Activated T-helper 1 cell treated with Interleukin-2 at 50 U/mL for 16 hours (primary cell): ENCODE measurements around the gene RCOR1.
A peak's percentile ranks its signal among the peaks of the same experiment; 100 is the strongest.
"Not testable (repeated sequence)": the region's sequence is repeated elsewhere in the genome, so short reads cannot be mapped to it uniquely, and the experiment has no call there.

ENCODE experiments used
- DNase-seq: peaks from one replicate; pipeline ENCODE4 v3.0.0-alpha.2; 2020; ENCODE audit warnings: low read depth

RCOR1 gene

DNA sequence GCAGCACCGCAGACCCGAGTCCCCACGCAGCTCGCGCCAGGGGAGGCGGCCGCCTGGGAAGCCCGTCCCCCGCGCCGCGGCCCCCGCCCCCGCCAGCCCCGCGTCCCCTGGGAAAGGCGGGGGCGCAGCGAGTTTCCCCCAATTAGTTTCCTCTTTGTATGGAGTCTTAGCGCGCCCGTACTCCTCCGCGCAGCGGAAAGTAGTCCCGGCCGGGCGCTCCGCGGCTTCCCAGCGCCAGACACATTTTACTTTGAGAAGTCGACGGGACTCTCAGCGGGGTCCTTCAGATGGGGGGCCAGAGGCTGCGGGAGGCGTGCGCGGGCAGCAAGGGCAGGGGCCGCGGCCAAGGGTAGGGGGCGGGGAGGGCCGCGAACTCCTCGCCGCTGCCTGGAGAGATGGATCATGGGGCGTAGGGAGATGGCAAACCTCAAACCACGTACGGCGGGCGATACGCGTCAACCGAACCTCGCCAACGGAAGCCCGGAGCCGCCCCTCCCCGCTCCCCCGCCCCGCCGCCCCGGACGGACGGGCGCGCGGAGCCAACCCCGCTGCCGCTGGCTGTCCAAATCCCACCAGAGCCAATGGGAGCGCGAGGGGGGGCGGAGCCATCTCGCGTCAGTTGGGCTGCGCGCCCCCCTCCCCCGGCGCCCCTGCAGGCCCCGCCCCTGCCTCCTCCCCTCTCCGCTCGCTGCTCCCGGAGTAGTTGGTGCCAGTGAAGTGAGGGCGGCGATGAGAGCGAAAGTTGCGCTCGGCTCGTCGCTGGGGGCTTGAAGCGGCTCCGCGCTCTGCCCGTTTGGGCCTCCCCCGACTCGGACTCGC lies at the start of gene RCOR1:
Gene RCOR1, plus strand, starts transcription at position 706 of the 819 bp plus-strand sequence. CDS start 238 bp downstream, outside the sequence.
- peak; percentile 98 for DNase-seq

DNA sequence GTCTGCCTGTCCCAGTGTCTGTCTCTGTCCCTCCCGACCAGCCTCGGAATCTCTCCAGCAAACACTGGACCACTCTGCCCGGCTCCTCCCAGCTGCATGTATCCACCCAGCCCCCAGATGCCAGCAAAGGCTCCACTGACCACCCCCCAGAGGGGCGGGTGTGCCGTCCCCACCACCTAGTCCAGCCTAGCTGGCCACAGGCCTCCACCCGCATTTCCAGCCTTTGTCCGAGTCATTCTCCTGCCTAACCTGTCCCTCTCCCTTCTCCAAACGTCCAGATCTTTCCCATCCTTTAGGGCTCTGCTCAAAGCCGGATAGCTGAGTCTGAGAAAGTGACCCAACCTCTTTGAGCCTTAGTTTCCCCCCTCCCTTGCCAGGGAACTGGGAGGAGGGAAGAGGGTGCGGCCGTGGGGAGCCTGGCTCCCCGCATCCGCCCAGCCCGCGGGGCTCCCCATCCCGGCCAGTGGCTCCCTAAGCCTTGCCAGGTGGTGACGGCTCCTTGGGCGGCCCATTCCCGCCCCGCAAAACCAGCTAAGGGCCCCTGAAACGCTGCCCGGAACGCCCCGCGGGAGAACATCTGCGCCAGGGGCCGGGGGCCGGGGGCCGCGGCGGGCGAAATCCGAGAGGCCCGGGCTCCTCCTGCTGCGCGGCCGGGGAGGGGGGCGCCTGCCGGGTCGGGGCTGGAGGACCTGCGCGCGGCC lies 48.3 kb upstream of the RCOR1 start:
- DNase-seq = no peak

DNA sequence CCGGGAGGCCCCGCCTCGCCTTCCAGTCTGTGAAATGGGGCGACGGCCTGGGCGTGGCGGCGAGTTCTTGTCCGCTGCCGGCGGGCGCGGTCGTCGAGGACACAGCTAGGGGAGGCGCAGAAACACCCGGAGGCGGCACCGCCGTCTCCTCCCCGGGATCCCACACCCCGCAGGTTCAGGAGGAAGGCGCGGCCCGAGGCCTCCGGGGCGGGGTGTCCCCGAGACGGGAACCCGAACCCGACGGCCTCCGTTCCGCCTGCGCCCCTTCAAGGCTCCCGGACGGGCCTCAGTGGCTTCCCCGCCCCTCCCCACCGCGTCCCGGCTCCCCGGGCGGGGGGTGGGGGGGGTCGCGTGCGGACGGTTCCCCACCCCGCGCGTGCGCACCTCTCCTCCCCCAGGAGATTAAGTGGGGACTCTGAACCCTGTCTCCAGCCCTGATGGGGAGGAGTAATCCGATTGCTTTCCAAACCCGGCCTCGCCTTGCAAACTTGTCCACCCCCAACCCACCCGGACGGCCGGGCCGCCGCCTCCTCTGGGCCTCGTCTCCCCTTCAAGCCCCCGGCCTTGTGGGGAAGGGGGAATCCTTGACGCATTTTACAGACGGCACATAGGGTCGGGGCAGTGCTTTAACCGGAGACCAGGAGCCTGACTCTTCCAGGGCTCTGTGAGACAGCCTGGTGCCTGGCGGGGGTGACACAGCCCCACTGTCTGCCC lies 47.5 kb upstream of the RCOR1 start:
- DNase-seq = no peak

DNA sequence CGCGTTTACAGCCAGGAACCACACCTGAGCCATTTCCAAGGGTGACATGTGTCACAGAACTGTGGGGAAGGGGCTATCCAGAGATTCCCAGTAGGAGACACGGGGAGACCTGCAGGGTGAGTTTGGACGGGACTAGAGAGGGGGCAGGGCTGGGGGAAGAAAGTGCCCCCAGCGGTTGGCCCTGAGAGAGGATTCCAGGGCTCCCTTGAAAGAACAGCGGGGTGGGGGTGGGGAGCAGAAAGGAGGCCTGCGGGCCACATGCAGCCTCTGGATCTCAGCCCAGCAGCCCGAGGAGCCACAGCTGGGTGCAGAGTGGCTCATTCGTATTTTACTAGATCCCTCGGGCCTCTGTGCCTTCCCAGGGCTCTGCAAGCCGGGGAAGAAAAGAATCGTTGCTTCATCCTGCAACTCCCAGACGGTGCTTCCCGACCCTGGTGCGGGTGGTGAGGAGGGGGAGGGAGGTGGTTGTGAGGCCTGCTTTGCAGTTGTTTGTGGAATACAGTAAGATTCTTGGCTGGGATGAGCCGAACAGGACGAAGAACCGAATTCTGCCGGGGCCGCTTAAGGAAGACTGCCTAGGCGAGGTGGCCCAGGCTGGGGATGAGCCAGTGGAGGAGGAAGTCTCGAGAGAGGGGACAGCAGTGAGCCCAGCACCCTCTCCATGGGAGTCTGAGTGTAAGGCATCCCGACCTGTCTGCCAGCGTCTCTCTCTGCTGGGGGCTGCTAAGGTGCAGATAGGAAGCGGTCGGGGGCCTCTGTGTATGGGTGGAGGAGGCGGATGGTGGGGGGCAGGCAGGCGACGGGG lies 46.8 kb upstream of the RCOR1 start:
- no peak for DNase-seq

DNA sequence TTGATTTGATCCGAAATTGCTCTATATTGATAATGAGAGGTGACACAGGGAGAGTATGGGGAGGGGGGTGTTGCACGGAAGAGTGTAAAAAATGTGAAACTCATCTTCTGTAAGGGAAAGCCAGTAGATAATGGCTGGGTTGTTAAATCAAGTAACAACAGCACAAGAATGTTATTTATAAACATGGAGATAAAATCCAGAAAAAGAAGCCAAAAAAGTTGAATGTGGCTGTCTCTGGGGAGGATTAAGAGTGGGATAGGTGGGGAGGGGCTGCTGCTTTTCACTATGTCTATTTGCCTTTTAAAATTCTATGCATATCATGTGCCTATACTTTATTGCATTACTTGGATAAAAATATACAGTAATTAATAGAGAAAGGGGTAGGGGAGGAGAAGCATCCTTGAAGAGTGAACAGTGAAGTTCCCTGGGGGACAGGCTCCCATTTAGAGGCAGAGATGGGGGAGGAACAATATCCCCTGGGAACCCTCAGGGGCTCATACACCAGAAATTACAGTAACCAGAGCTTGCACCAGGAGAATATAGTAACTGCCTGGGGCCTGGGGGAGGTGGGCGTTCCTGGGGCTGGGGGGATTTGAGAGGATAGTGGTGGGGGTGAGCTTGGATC lies 43.7 kb upstream of the RCOR1 start:
- DNase-seq = no peak

DNA sequence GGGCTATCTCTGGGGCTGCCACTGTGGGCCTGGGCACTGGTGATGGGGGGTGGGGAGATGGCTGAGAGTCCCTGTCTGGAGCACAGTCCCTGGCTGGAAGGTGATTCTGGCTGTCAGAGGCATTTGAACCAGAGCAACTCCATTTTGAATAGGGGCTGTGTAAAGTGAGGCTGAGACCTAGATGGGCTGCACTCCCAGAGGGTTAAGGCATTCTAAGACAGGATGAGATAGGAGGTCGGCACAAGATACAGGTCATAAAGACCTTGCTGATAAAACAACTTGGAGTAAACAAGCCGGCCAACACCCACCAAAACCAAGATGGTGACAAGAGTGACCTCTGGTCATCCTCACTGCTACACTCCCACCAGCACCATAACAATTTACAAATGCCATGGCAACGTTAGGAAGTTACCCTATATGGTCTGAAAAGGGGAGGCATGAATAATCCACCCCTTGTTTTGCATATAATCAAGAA lies 41.5 kb upstream of the RCOR1 start:
- DNase-seq = not testable (repeated sequence)

DNA sequence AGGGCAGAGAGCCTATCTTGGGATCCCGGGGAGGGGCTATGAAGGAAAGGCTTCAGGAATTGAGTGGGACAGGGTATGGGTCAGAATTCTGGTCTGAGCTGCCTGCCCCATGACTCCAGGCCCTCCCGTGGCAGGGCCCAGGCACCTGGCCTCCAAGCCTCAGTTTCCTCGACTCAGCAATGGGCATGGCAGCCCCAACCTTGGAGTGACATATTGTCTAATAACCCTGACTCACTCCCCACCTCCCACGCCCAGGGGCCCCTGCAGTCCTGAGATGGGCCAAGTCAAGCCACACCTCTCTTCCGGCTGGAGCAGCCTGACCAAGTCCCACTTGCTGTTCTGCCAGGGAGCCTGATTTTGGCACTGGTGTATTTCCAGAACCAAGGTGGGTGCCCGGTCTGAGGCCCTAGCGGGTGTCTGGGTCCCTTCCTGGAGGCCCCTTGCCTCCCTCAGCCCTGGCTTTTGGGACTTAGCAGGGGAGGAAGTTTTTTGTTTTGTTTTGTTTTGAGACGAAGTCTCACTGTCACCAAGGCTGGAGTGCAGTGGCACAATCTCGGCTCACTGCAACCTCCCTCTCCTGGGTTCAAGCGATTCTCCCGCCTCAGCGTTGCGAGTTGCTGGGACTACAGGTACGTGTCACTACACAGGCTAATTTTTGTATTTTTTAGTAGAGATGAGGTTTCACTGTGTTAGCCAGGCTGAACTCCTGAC lies 40.3 kb upstream of the RCOR1 start:
- no peak for DNase-seq

DNA sequence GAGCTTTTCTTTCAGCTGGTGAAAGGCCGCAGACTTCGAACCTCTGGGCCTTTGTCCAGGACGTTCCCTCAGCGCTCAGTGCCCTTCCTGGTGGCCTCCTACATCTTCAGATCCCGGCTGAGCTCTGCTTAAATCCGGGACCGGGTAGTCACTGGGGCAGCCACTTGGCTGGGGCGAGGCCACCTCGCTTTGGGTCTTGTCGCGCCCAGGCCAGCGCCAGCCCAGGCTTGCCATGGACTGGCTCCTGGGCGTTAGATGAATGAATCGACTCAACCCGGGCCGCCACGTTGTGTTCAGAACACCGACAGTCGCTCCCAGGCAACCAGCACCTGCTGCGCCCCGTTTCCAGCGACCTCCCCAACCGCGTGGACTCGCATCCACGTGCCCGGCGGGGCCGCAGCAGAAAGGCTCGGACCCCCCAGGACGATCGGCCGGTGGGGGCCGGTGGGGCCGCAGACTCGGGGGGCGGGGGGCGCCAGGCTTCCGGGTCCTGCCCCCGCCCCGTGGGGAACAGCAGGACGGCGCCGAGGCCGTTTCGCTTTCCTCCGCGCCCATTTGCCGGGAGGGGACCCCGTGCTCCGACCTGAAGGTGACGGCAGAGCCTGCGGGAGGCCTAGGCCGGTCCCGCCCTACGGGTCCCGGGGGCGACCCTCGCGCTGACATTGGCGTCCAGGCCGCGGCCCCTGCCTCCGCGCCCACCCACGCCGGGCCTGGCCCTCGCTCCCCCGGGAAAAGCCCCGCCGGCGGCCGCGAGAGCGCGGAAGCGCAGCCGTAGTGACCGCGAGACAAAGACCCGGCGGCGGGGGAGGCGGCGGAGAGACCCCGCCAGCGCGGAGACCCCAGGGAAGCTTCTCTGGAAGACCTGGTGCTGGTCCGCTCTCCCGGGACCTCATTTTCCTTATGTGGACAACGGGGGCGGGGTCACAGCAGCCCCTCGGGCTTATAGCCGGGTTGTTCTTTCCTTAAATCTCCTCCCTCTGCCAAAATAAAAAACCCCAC lies 37.3 kb upstream of the RCOR1 start:
- DNase-seq = peak; percentile 30

DNA sequence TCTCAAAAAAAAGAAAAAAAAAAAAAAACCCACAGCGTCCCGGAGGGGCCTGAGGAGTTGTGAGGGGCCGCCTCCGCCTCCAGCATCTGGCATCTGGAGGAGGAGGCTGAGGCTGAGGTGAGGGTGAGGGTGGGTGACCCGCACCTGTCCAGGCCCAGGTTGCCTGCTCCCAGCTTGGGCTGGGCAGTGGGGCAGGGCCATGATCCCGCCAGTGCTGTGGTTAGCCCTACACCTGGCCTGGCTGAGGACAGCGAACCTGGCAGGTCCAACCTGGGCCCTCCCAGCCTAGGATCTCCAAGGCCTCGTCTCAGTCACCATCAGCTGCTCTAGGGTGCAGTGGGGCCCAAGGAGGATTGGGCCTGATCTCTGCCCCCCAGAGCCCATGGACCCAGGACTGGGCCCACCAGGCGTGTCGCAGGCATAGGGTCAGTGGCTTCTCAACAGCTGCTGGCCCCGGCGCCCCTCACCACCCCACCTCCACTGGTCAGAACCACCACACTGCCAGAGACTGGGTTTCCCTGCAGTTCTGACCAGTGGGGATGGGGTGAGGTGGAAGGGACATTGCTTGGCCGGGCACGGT lies 36.3 kb upstream of the RCOR1 start:
- no peak for DNase-seq

DNA sequence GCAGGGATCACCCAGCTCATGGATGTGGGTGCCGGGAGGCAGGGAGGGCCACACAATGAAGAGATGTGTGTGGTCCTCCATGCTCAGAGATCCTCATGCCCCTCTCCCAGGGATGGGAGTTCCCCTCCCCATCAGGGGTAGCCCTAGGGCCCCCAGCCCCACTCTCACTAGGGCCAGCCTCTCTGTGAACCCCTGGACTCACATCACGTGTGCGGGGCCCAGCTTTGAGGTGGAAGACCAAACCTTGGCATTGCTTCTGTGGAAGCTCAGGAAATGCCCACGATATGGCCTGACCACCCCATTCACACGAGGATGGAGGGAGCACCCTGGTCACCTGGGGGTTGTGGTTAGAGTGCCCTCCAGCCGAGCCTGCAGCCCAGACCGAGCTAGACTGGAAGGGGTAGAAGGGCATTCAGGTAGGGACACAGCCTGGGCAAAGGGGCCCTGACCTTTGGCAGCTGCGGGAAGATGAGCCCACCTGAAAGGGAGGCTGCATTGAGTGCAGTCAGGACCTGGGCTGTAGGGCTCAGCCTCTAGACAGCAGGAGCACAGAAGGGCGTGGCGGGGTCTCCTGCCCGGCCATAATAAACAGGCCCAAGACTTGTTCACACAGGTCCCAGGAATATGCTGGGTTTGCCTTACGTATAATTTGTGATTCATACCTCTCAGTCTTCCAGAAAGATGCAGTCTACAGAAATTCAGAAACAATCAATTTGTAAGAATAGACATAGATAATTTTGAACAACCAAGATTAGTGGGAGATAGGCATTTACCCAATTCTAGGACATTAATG lies 34.8 kb upstream of the RCOR1 start:
- no peak for DNase-seq

DNA sequence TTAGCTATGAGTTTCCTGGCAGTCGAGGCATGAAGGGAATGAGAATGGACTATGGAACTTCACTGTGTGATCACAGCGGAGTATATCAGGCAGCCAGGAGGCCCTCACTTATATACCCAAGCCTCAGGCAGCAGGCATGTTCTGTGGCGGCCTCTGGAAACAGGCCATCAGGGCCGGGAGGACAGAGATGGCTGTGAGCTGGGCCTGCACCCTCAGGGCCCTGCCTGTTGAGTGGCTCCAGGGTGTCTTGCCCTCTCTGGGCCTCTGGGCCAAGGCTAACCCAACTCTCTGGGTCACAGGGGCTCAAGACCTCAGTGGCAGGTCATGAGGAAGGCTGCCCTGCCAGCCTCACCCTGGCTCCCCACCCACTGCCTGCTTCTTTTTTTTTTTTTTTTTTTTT lies 33.9 kb upstream of the RCOR1 start:
- no peak for DNase-seq

DNA sequence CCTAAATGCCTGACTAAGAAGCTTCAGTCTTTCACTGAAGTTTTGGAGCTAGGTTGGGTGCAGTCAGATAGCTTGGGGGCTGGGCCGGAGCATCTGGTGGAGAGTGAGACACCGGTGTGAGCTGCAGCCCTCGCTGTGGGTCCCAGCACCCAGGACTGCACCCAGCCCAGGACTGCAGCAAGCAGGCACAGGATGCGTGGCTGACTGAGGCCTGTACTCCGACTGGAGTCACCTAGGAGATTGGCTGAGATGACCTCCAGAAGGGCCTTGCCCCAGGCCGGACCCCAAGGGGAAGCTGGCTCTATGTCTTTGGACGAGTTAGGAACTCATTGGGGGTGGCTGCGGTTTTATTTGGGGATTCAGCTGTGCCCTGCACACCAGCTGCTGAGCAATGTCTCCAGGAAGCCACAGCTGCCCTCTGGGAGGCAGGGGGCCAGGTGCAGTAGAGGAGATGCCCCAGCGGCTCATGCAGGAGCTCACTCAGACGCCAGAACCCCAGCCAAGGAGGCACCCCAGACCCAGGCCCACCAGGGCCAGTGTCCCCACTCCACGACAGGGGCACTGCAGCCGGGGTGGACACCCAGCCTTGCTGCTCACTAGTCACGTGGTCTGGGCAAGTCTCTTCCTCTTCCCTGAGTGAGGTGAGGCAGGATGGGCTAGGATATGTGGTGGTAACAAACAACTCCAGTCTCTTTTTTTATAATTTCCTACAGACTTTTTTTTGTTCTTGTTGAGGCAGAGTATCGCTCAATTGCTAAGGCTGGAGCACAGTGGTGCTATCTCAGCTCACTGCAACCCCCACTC lies 31.8 kb upstream of the RCOR1 start:
- no peak for DNase-seq

DNA sequence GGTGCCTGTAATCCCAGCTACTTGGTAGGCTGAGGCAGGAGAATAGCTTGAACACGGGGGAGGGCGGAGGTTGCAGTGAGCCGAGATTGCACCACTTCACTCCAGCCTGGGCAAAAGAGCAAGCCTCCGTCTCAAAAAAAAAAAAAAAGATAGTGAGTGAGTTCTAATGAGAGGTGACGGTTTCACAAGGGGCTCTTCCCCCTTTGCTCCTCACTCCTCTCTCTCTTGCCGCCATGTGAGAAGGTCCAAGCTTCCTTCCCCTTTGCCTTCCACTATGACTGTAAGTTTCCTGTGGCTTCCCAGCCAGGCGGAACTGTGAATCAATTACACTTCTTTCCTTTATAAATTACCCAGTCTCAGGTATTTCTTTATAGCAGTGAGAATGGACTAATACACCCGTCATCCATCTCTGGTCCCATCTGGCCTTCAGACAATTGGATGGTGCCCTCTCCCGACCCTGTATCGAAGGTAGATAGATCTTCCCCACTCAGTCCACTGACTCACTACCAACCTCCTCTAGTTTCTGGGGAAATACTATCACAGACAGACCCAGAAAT lies 27.0 kb upstream of the RCOR1 start:
- DNase-seq = no peak

DNA sequence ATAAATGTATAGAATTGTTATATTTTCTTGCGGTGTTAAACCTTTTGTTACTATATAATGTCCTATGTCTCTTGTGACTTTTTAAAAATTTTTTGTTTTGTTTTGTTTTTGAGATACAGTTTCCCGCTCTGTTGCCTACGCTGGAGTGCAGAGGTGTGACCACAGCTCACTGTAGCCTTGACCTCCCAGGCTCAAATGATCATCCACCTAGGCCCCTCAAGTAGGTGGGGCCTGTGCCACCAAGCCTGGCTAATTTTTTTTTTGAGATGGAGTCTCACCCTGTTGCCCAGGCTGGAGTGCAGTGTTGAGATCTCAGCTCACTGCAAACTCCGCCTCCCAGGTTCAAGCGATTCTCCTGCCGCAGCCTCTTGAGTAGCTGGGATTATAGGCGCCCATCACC lies 26.5 kb upstream of the RCOR1 start:
- no peak for DNase-seq

DNA sequence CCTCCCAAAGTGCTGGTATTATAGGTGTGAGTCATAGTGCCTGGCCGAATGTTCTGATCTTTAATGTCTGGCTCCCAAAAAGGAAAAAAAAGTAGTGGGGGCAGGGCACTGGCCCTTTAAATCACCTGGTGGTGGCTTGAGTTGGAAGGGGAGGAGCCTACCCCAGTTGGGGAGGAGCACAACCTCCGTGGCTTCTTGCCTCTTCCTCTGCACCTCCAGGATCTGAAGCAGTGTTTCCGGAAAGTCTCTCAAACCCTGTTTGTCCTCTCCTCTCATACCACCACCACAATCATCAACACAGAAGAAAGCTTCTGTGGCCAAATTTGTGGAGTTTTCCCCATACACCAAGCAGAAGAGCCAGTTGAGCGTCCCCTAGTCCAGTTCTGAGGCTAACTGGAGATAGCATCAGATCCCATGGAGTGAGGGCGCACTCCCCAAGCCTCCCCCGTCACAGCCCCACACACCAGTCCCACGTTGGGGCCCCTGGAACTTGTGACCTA lies 24.3 kb upstream of the RCOR1 start:
- peak; percentile 29 for DNase-seq

DNA sequence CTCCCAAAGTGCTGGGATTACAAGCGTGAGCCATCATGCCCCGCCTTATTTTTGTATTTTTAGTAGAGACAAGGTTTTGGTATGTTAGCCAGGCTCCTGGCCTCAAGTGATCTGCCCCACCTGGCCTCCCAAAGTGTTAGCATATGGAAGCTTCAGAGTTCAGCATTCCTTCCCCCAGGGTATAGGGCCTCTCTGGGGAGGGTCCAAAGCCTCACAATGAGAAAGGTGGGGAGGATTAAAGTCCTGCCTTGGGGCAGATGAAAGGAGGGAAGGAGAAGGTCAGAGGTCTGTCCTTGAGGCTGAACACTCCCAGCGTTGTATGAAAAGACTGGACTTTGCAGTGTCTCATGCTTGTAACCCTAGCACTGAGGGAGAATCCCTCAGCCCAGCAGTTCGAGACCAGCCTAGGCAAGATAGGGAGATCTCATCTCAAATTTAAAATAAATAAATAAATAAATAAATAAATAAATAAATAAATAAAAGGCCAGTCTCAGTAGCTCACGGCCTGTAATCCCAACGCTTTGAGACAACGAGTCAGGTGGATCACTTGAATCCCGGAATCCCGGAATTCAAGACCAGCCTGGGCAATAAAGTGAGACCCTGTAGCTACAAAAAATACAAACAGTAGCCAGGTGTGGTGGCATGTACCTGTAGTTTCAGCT lies 22.0 kb upstream of the RCOR1 start:
- no peak for DNase-seq
